A673 (cell line): ENCODE data around the gene VAC14. TPM values are rescaled to one million over a fixed set of nuclear protein-coding genes. Genes with fewer than 3 reads are reported as not detected.

ENCODE experiments used
- BruUV-seq: library from RNA; stranded (reverse); fragments of 400-500 nt; replicated peaks from 2 replicates; lab custom pipeline; 2021; lab: Mats Ljungman, UMichigan
- CTCF ChIA-PET: fragments of 300-600 bp; sonication (Branson Sonifier 250); formaldehyde crosslinking; loops from one replicate; lab custom pipeline; 2022; ENCODE audit warnings: antibody characterized with exemption; lab: Charles Lee
- POLR2A ChIA-PET: fragments of 300-600 bp; sonication (Branson Sonifier 250); formaldehyde crosslinking; loops from one replicate; lab custom pipeline; 2022; ENCODE audit warnings: antibody characterized with exemption; ENCODE audit not compliant: low non-redundant PET; lab: Charles Lee
- DNase-seq: peaks from one replicate; pipeline ENCODE4 v3.0.0-alpha.2; 2015; ENCODE audit warnings: low spot score
- H3K27ac ChIP-seq: fragments of 200-600 bp; sonication (generic); 2 replicates; pipeline ENCODE4 v1.5.1; 2016; ENCODE audit warnings: mixed run types, low read depth, mild to moderate bottlenecking, mixed read lengths, antibody characterized with exemption, low read length; ENCODE audit not compliant: poor library complexity, severe bottlenecking
- H3K27me3 ChIP-seq: fragments of 200-600 bp; sonication (generic); replicated peaks from 2 replicates; pipeline ENCODE4 v1.6.1; 2017; ENCODE audit warnings: mixed run types, low read depth, mild to moderate bottlenecking, mixed read lengths, antibody characterized with exemption, low read length; ENCODE audit not compliant: insufficient read depth, poor library complexity
- H3K36me3 ChIP-seq: fragments of 200-600 bp; sonication (generic); 2 replicates; pipeline ENCODE4 v1.6.1; 2016; ENCODE audit warnings: mixed run types, mild to moderate bottlenecking, mixed read lengths, antibody characterized with exemption, low read length; ENCODE audit not compliant: insufficient read depth, poor library complexity, severe bottlenecking
- H3K4me1 ChIP-seq: fragments of 200-600 bp; sonication (generic); 2 replicates; pipeline ENCODE4 v1.6.1; 2017; ENCODE audit warnings: mixed run types, mild to moderate bottlenecking, mixed read lengths, antibody characterized with exemption, low read length; ENCODE audit not compliant: insufficient read depth, poor library complexity, severe bottlenecking
- H3K4me3 ChIP-seq: fragments of 200-600 bp; sonication (generic); 2 replicates; pipeline ENCODE4 v1.5.1; 2016; ENCODE audit warnings: low read depth, mixed run types, mild to moderate bottlenecking, mixed read lengths, low read length; ENCODE audit not compliant: poor library complexity, severe bottlenecking
- H3K9me3 ChIP-seq: fragments of 200-600 bp; sonication (generic); 2 replicates; pipeline ENCODE4 v1.6.1; 2016; ENCODE audit warnings: mixed run types, low read depth, mild to moderate bottlenecking, mixed read lengths, antibody characterized with exemption, low read length; ENCODE audit not compliant: poor library complexity, severe bottlenecking
- EZH2 ChIP-seq: fragments of 200-600 bp; sonication (generic); IDR thresholded peaks from 2 replicates; pipeline ENCODE4 v1.6.1; 2017; ENCODE audit warnings: borderline replicate concordance, low read depth, mild to moderate bottlenecking, mixed read lengths, antibody characterized with exemption, low read length; ENCODE audit not compliant: poor library complexity, severe bottlenecking
- intact Hi-C: fragments of 100-400 bp; cut with micrococcal nuclease; formaldehyde crosslinking; loops from one replicate; pipeline ENCODE4 v1.10.0; 2022; ENCODE audit not compliant: unreplicated experiment
- total RNA-seq: library from RNA; stranded (reverse); gene quantifications from 2 replicates; pipeline ENCODE4 v1.2.3, GENCODE V29; 2021
- TF ChIP-seq, protein P1 (sequence below): fragments of 300-800, 200-600 bp; sonication (generic); conservative IDR thresholded peaks from 2 replicates; pipeline ENCODE4 v1.5.1; 2017; ENCODE audit warnings: low read depth, mild to moderate bottlenecking, antibody characterized with exemption, low read length, moderate library complexity, mixed read lengths

VAC14 gene
- total RNA-seq, 1 experiment from 2014 or later = 46.6 TPM

DNA sequence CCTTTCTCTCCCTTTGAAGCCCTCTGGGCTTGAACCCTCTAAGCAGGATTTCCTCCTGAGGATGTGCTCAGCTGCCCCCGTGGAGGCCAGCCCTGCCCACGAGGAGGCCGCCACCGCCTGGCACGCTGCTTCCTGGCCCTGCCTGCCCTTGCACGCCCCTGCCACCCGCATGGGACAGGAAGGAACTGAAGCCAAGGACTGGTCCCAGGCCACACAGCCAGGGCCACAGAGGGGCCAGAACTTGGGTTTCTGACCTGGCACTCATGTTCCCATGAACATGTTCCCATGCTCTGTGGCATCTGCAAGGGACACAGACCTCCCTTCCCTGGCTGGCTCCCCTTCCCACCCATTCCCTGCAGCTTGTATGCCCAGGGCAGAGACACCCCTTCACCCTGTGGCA, 91.0 kb downstream of the VAC14 start:
- H3K27ac ChIP-seq = no peak overlapping the region
- ChIA-PET POLR2A (no interaction called here), CTCF (no interaction called here)
- TF ChIP-seq, protein P1, sequence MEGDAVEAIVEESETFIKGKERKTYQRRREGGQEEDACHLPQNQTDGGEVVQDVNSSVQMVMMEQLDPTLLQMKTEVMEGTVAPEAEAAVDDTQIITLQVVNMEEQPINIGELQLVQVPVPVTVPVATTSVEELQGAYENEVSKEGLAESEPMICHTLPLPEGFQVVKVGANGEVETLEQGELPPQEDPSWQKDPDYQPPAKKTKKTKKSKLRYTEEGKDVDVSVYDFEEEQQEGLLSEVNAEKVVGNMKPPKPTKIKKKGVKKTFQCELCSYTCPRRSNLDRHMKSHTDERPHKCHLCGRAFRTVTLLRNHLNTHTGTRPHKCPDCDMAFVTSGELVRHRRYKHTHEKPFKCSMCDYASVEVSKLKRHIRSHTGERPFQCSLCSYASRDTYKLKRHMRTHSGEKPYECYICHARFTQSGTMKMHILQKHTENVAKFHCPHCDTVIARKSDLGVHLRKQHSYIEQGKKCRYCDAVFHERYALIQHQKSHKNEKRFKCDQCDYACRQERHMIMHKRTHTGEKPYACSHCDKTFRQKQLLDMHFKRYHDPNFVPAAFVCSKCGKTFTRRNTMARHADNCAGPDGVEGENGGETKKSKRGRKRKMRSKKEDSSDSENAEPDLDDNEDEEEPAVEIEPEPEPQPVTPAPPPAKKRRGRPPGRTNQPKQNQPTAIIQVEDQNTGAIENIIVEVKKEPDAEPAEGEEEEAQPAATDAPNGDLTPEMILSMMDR = no peak
- no peak for TF ChIP-seq EZH2
- no peaks in the 10 kb centered on the region for H3K9me3 ChIP-seq
- H3K27me3 ChIP-seq = no peaks in the 10 kb centered on the region
- no peak for DNase-seq
- H3K4me1 ChIP-seq = peaks cover 6% of the 10 kb centered on the region
- no peak overlapping the region for H3K4me3 ChIP-seq
- H3K36me3 ChIP-seq = no peaks in the 10 kb centered on the region
- BruUV-seq = no TSS peak
- intact Hi-C loops = no loop called here

DNA sequence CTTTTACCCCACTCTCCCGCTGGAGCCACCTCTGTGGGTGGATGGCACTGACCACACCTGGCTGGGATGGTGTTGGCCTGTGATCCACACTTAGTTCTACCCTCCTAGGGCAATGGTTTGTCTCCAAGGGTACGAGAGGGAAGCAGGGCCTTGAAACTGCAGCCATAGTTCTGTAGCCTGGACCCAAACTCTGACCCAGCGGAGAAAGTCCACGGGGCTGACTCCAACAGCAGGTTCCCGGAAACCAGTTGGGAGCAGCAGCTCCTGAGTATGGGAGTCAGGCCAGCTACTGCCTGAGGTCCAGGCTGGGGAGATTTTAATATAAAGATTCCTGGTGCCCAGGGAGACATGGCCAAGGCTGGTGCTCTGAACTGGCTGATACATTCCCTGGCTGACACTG, 91.5 kb downstream of the VAC14 start:
- Histone ChIP-seq H3K9me3 (no peaks in the 10 kb centered on the region), H3K27me3 (no peaks in the 10 kb centered on the region), H3K4me1 (peaks cover 4% of the 10 kb centered on the region), H3K27ac (no peak overlapping the region), H3K4me3 (no peak overlapping the region), H3K36me3 (no peaks in the 10 kb centered on the region)
- ChIA-PET CTCF (no interaction called here), POLR2A (no interaction called here)
- no TSS peak for BruUV-seq
- TF ChIP-seq EZH2 = no peak
- TF ChIP-seq, protein P1 = no peak
- intact Hi-C loops = no loop called here
- DNase-seq = no peak

DNA sequence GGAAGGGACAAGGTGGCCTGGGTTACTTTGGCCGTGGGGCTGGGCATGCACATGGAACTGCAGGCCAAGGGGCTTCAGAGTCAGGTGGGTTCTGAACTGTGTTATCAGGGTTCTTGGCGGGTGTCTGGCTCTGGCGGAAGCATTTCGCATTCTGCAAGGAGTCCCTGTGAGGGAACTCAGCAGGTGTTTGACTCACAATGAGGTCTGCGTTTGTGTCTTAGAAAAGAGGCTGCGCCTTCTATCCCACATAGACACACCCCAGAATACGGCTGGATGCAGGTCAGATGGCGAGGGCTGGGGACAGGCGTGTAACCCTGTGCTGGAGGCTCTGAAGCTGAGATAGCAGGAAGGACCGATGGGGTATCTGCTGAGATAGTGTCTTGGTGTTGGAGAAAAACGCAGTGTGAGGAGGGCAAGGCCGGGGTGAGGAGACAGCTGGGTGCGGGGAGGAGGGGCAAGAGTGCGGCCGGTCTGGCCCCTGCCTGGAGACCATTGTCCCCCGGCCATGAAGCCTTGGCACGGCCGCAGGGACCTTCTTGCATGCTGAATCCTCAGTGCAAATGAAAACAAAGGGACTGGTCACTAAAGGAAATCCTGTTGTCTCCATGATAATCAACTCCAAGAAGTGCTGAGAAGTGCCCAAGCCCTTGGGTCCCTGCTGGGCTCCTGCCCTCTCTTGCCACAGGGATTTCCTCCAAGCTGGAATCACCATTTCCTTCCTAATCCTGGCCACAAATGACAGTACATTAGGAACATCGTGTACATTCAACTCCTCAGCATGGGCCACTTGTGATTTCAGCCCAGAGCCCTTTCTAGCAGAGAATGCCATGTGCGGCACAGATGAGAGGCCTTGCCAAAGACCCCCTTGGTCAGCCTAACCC, 92.4 kb downstream of the VAC14 start:
- no TSS peak for BruUV-seq
- H3K9me3 ChIP-seq = no peaks in the 10 kb centered on the region
- DNase-seq = no peak
- no peaks in the 10 kb centered on the region for H3K27me3 ChIP-seq
- ChIA-PET CTCF (no interaction called here), POLR2A (no interaction called here)
- intact Hi-C loops = no loop called here
- TF ChIP-seq, protein P1 = no peak
- TF ChIP-seq EZH2 = no peak
- no peak overlapping the region for H3K4me3 ChIP-seq
- no peaks in the 10 kb centered on the region for H3K36me3 ChIP-seq
- no peak overlapping the region for H3K27ac ChIP-seq
- H3K4me1 ChIP-seq = peaks cover 4% of the 10 kb centered on the region
